ENCODE data around the gene ZNF280D.

GRCh38 chr15:56679225-56679624 is 54.1 kb downstream of the ZNF280D start:
- TF ChIP-seq ARNT (IDR thresholded peaks at IDR 0.05) (no peak), ELF4 (IDR thresholded peaks at IDR 0.05) (no peak), NFRKB (IDR thresholded peaks at IDR 0.05) (no peak), TARDBP (IDR thresholded peaks at IDR 0.05) (no peak), SP1 (IDR thresholded peaks at IDR 0.05) (no peak), FOXM1 (IDR thresholded peaks at IDR 0.05; ENCODE audit: borderline replicate concordance) (no peak), SUZ12 (IDR thresholded peaks at IDR 0.05) (no peak)
